GM18507 (cell line): ENCODE data around the gene ITPKB.
"Not testable (repeated sequence)": the region's sequence is repeated elsewhere in the genome, so short reads cannot be mapped to it uniquely, and the experiment has no call there.

Experiments used
- DNase-seq: peaks from one replicate; pipeline ENCODE4 v3.0.0; 2011; ENCODE audit warnings: low read depth; ENCODE audit not compliant: insufficient read length; ENCODE audit errors: extremely low spot score
- FAIRE-seq: peaks from 2 replicates; lab custom pipeline; 2011; peaks lifted over from hg19 to GRCh38; lab: Jason Lieb, UNC

Gene ITPKB

DNA sequence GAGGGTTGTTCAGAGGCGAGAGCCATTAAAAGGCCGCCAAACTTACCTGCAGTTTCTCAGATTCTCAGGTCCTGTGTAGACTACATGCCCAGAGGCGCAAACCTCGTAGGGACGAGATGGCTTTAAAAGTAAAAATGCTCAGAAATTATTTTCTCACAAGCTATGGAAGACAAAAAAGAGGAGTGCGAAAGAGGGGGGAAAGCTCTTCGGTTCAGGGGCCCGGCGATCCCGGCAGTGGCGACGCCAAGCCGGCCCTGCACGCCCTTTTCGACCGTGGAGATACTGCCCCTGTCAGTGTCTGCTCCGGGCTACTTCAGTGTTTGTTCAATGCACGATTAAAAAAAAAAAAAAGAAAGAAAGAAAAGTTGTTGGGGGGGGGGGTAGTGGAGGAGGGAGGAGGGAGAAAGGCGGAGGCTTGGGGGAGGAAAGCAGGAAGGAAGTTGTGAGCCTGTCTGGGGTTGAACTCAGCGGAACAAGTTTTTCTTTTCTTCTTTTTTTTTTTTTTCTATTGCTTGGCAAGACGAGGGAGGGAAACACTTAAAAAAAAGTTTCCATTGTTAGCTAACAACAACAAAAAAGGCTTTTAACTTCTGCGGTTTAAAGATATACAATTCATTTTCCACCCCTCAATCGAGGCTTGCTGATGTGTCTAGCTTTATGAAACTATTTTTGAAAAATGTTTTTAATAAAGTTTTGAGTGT is at the start of gene ITPKB:
TSS of gene ITPKB (minus strand) at position 288 of the 701 bp plus-strand sequence. CDS start 1,824 bp downstream, outside the sequence.
- peak; percentile 85 for FAIRE-seq

DNA sequence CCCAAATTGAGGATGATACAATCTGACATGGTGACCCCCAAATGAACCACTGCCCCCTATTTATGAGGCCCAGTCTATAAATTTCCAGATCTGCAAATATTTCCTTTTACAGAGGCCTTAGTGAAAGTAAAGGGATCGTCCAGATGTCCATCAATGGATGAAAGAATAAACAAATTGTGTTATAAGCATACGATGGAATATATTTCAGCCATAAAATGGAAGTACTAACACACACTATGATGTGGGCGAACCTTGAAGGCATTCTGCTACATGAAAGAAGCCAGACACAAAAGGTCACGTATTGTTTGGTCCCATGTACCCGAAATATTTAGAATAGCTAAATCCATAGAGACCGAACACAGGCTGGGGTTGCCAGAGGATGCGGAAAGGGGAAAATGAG is 48.6 kb upstream of the ITPKB start:
- FAIRE-seq (no peak), DNase-seq (no peak)

More for the DNA sequence above, at the start of gene ITPKB:
- no peak for DNase-seq

DNA sequence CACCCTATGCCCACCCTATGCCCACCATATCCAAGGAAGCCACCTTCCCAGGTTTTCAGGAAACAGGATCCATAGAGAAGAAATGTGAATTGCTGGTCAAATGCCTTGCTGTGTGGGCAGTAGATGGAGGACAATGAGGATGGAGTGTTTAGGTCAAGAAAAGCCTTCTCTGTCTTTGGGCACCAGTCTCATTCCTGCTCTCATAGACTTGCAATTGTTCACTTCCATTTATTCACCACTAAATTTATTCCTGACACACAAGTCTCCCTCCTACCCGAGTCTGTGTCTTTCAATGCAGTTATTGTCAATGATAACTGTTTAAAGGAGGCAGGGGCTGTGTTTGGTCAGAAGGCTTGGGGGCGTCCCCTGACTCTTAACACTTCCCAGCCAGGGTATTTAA is 48.0 kb upstream of the ITPKB start:
- DNase-seq (no peak), FAIRE-seq (no peak)

GRCh38 chr1:226786550-226786949 is 47.5 kb upstream of the ITPKB start:
- peak; percentile 36 for FAIRE-seq
- no peak for DNase-seq

DNA sequence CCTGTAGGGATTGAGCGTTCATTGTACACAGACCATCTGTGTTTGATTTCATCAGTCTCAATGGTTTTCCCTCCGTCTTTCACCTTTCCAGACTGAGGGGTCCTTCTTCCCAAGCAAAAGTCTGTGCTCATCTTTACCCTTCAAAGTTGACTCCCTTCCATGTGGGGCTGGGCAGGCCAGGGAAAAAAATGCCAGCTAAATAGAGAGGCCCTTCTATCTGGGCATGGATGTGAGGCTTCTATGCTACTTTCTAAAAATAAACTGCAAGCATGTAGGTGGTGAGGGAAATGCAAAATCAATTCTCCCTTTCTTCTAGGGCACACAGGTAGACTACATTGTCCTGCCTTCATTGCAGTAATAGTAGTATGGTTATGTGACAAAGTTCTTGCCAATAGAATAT is 46.7 kb upstream of the ITPKB start:
- FAIRE-seq (no peak), DNase-seq (no peak)

- FAIRE-seq (no peak), DNase-seq (no peak)
These were observed 45.3 kb upstream of the ITPKB start for GRCh38 chr1:226784081-226785049.

DNA sequence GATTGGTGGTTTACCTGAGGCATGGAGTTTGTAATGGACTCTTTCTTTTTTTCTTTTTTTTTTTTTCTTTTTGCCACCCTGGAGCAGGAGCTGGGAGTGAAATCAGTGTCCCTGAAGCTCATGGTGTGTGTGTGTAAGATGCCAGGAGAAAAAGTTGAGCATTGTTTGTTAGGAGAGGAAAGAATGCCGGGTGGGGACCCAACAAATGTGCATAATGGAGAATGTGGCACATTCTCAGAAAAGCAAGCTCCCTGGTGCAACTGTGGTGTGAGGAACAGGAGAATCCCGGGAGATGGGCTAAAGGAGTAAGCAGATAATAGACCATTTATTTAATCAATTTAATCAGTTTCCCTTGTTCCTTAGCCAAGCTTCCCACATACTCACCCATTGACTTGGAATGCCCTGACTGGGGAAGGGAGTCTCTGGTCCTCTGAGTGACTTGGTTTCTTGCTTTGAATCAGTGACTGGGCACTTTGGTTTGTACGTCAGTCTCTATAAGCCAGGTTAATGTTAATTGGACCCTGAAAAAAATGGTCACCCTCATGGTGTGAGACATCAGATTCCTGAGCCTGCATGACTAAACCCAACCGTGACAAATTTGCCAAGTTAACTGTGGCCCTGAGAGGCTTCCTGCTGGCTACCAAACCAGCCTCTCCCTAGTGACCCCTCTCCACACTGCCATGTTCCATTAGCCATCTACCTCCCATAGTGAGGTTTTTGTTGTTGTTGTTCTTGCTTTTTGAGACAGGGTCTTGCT is 43.9 kb upstream of the ITPKB start:
- DNase-seq, result no peak
- no peak for FAIRE-seq

- FAIRE-seq, result no peak
- DNase-seq, result no peak
These were observed 43.0 kb upstream of the ITPKB start for GRCh38 chr1:226781937-226782609.

- FAIRE-seq, result no peak
- DNase-seq, result no peak
These were observed 40.5 kb upstream of the ITPKB start for GRCh38 chr1:226779561-226779960.

DNA sequence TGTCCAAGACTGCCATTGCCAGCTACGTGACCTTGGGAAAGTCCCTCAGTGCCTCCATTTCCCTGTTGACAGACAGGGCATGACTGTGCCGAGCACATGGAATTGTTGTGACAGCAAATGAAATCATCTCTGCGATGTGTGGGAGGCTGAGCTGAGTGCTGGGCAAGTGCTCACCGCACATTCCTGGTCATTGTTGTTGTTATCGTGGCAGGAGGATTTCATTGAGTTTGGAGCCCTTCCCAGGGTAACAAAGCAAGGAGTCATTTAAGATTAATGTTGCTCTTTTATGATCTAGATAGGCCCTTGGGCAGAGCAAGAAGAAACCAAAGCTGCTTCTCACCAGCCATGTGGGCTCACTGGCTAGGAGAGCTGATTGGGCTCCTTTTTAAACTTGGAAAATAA is 39.6 kb upstream of the ITPKB start:
- no peak for DNase-seq
- FAIRE-seq, result no peak

DNA sequence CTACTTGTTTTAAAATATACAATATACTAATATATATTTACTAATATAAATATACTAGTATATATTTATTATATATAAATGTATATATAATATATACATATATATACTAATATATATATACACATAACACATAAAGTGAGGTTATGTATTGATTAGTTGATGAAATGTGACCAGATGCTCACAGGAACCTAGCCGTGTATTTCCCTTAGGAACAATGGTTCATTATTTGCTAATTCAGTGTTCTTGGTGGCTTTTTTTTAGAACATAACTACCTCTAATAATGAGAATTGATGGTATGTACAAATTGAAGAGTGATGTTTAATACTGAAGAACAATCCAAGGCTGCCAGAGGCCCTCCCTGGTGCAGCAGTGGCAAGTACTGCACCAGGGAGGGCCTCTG is 37.9 kb upstream of the ITPKB start:
- FAIRE-seq (no peak), DNase-seq (no peak)

- DNase-seq (no peak), FAIRE-seq (no peak)
These were observed 37.0 kb upstream of the ITPKB start for GRCh38 chr1:226776066-226776465.

DNA sequence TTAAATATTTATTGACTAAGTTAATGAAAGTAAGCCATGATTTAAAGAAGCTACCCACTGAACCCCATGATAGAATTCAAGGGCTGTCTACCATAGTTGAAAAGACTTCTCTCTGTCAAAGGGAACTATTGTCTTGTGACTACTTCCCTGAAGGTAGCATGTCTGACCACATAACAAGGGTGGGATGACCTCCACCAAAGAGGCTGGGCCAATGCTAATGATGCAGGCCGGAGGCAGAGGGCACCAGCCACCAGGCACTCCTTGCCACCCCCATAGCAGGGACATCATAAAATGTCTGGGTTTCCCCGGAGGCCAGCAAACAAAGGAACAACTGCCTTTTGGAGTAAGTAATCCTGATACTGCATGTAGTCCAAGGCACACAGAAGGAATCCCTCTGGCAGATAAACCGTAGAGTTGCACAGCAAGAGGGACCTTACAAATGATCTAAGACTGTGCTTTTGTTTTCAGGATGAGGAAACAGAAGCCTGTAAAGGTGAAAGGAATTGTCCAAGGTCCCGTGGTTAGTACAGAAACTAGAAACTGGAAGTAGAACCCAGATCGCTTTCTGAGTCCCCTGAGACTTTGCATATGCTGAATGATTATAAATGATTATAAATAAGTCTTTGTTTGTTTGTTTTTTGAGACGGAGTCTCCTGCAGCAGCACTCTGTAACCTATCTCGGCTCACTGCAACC is 33.5 kb upstream of the ITPKB start:
- no peak for DNase-seq
- peak; percentile 50 for FAIRE-seq

DNA sequence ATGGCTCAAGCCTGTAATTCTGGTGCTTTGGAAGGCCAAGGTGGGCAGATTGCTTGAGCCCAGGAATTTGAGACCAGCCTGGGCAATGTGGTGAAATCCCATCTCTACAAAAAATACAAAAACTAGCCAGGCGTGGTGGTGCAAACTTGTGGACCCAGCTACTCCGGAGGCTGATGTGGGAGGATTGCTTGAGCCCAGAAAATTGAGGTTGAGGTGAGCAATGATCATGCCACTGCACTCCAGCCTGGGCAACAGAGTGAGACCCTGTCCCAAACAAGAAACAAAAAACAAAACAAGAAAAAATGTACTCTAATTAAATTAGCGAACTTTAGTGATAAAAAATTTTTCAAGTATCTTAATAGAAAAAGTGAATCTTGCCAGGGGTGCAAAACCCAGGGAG is 28.1 kb upstream of the ITPKB start:
- not testable (repeated sequence) for FAIRE-seq

DNA sequence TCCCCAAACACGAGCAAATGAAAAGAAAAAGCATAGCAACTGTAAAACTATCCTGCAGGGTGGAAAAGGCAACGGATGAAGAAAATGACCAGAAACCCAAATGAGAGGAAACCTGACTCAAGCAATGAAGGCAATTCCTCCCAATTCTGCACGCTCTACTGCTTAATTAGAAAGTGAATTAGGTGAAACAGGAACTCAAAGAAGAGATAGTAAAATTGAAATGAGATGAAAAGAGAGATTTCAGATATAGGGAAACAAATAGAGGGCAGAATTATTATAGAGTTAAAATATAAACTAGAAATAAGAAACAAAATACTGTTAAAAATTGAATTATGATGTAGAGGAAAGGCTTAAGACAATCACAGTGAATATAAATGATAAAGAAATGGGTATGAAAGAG is 27.5 kb upstream of the ITPKB start:
- FAIRE-seq (no peak), DNase-seq (no peak)

More for the DNA sequence above, 28.1 kb upstream of the ITPKB start:
- not testable (repeated sequence) for DNase-seq

DNA sequence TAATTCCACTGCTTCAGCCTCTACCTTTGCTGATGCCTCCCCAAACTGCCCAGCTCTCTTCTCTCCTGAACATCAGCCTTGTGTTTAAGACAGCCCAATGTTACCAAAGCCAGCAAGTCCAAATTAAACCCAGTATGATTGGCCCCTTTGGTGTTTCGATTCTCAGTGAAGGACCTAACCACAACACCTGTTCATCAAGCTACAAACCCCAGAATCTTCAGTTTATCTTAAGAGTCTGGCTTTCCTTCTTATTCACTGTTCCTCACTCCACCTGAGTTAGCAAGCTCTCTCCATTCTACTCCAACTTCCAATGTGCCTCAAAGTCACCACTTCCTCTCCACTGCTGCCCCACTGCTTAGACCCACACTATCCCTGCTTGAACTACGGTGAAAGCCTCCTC is 25.5 kb upstream of the ITPKB start:
- FAIRE-seq (peak; percentile 71), DNase-seq (peak; percentile 33)

DNA sequence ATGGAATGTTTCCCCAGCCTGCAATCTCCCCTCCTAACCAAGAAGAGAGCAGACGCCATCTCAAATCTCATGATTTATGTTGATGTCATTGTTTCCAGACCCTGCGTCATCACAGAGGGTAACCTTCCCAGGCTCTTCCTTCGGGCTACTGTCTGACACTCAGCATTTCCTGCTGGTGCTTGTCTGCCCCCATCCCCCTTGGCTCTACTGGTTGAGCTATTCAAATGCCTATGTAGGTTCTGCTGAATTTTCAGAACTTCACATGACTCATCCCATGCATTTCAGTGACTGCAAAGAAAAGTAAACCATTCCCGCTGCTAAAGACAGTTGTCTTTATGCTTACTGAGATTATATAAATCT is 24.8 kb upstream of the ITPKB start:
- FAIRE-seq, result no peak

DNA sequence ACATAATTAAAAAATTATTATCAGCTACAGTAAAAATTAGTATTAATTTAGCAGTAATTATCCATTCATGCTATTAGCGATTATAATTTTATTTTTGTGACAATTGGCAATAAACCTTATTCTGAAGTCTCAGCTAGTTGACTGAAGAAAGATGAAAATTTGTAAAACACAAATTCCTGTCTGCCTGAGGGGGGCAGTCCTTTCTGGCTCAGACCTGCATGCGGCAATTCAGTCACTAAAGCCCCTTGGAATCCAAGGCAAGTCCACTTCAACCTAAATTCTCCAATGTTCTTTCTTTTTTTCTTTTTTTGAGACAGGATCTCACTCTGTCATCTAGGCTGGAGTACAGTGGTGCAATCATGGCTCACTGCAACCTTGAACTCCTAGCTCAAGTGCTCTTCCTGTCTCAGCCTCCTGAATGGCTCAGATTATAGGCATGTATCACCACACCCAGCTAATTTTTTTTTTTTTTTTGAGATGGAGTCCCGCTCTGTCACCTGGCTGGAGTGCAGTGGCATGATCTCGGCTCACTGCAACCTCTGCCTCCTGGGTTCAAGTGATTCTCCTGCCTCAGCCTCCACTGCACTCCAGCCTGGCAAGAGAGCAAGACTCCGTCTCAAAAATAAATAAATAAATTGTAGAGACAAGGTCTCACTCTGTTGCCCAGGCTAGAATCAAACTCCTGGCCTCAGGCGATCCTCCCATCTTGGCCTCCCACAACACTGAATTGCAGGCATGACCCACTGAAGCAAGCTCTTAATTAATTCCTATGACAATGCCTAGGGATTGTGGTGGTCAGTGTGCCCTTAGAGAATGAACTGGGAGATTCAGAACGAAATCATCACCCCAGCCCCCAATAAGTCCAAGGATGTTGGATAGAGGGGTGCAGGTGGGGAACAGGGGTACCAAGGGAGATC is 24.2 kb upstream of the ITPKB start:
- DNase-seq (no peak), FAIRE-seq (no peak)

More for the DNA sequence above, 24.8 kb upstream of the ITPKB start:
- no peak for DNase-seq
